Nephron (organoid): ENCODE results near the gene TNNI3K.

Source experiments
- H3K27ac Mint-ChIP-seq, 3 experiments: 2 replicates each; pipeline ENCODE4 v1.8.0; 2020; ENCODE audit warnings: mixed read lengths in 3 of 3, mild to moderate bottlenecking in 2 of 3, moderate library complexity in 1 of 3
- H3K27me3 Mint-ChIP-seq: 2 replicates; pipeline ENCODE4 v1.8.0; 2021; ENCODE audit warnings: low read depth, mild to moderate bottlenecking, moderate library complexity, mixed read lengths
- H3K36me3 Mint-ChIP-seq: 2 replicates; pipeline ENCODE4 v1.8.0; 2020; ENCODE audit warnings: low read depth, mixed read lengths
- H3K4me1 Mint-ChIP-seq: 2 replicates; pipeline ENCODE4 v1.8.0; 2020; ENCODE audit warnings: mixed read lengths
- H3K4me3 Mint-ChIP-seq, 3 experiments: 2 replicates each; pipeline ENCODE4 v1.8.0; 2020; ENCODE audit warnings: mild to moderate bottlenecking in 3 of 3, mixed read lengths in 3 of 3, moderate library complexity in 2 of 3
- H3K9me3 Mint-ChIP-seq: 2 replicates; pipeline ENCODE4 v1.8.0; 2020; ENCODE audit warnings: mixed read lengths
- TF ChIP-seq, protein P1 (sequence below), 3 experiments: fragments of 200-600 bp; sonication (generic); IDR thresholded peaks; one replicate each; pipeline ENCODE4 v1.5.0; 2021; ENCODE audit warnings: antibody characterized with exemption in 3 of 3; ENCODE audit not compliant: unreplicated experiment in 3 of 3

The TNNI3K gene

DNA sequence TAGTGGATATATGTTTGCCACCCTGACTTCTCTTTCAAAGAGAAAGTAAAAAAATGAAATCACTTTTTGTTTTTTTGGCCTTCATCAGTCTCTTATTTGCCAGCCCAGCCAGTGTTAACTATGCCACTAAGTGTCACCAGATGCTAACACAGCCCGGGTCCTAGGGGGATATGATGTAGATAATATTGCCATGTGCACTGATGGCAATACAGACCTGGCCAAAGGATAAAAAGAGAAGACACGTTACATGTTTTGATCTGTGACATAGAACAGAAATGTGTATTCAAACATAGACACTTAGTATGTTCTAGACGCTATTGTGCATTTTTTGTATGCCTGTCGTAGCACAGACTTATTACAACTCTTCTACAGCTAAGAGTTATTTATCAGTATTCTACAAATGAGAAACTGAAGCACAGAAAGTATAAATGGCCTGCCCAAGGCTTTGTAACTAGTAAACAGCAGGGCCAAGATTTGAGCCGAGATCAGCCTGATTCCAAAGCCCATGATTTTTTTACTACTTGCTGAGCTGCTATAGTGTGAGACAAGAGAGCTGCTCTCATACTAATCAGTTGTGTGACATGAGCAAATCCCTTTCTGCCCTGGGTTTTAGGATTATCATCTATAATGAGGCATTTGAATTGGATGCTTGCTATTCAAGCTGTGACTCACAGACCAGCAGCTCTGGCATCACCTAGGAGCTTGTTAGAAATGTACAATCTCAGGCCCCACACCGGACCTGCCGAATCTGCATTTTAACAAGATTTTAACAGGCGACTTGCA is 270.9 kb downstream of the TNNI3K start:
- no peak overlapping the region for H3K4me3 Mint-ChIP-seq
- H3K27ac Mint-ChIP-seq, result no peak overlapping the region
- no peaks in the 10 kb centered on the region for H3K36me3 Mint-ChIP-seq
- peaks cover 3% of the 10 kb centered on the region for H3K27me3 Mint-ChIP-seq
- H3K9me3 Mint-ChIP-seq, result no peaks in the 10 kb centered on the region
- H3K4me1 Mint-ChIP-seq, result no peaks in the 10 kb centered on the region
- TF ChIP-seq, protein P1, sequence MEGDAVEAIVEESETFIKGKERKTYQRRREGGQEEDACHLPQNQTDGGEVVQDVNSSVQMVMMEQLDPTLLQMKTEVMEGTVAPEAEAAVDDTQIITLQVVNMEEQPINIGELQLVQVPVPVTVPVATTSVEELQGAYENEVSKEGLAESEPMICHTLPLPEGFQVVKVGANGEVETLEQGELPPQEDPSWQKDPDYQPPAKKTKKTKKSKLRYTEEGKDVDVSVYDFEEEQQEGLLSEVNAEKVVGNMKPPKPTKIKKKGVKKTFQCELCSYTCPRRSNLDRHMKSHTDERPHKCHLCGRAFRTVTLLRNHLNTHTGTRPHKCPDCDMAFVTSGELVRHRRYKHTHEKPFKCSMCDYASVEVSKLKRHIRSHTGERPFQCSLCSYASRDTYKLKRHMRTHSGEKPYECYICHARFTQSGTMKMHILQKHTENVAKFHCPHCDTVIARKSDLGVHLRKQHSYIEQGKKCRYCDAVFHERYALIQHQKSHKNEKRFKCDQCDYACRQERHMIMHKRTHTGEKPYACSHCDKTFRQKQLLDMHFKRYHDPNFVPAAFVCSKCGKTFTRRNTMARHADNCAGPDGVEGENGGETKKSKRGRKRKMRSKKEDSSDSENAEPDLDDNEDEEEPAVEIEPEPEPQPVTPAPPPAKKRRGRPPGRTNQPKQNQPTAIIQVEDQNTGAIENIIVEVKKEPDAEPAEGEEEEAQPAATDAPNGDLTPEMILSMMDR (IDR thresholded peaks at IDR 0.05; ENCODE audit: unreplicated experiment in 3 of 3), result no peak

DNA sequence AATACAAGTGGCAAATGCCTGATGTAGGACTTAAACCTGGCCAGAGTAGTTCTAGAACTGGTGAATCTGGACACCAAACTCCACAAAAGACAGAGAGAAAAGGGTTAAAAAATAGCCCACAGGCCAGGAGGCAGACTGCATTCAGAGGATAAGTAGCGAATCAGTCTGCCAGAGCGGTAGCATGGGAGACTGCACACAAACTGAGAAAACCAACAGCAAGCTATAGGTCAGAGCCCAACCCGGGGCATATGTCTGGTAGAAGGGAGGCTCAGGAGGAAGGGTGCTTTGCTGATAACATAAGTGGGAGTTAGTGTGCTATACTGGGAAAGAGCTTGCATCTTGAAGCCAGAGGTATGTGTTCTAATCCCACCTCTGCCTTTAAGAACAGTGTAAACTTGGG is 273.3 kb downstream of the TNNI3K start:
- Mint-ChIP-seq H3K27me3 (peaks cover 3% of the 10 kb centered on the region), H3K4me3 (no peak overlapping the region), H3K4me1 (peaks cover 2% of the 10 kb centered on the region), H3K9me3 (no peaks in the 10 kb centered on the region), H3K36me3 (no peaks in the 10 kb centered on the region), H3K27ac (no peak overlapping the region)
- TF ChIP-seq, protein P1 (IDR thresholded peaks at IDR 0.05; ENCODE audit: unreplicated experiment in 3 of 3), result no peak

- peaks cover 3% of the 10 kb centered on the region for H3K27me3 Mint-ChIP-seq
- no peaks in the 10 kb centered on the region for H3K36me3 Mint-ChIP-seq
- no peak within 1 kb of the TSS for H3K27ac Mint-ChIP-seq
- no peaks in the 10 kb centered on the region for H3K9me3 Mint-ChIP-seq
- TF ChIP-seq, protein P1 (IDR thresholded peaks at IDR 0.05; ENCODE audit: unreplicated experiment in 3 of 3), result no peak
- peaks cover 5% of the 10 kb centered on the region for H3K4me1 Mint-ChIP-seq
- H3K4me3 Mint-ChIP-seq, result no peak within 1 kb of the TSS
These were observed 277.2 kb downstream of the TNNI3K start, which contains the start of gene LRRC53 for GRCh38 chr1:74512170-74512915. TSS of gene LRRC53 (minus strand) at chr1:74512611. CDS start at chr1:74483349, 29,262 bp downstream.

- TF ChIP-seq, protein P1 (IDR thresholded peaks at IDR 0.05; ENCODE audit: unreplicated experiment in 3 of 3), result no peak
- no peaks in the 10 kb centered on the region for H3K9me3 Mint-ChIP-seq
These were observed 278.5 kb downstream of the TNNI3K start for GRCh38 chr1:74513411-74514300.

GRCh38 chr1:74517599-74518051 is 282.4 kb downstream of the TNNI3K start:
- TF ChIP-seq, protein P1 (IDR thresholded peaks at IDR 0.05; ENCODE audit: unreplicated experiment in 3 of 3), result no peak

More at GRCh38 chr1:74513411-74514300, 278.5 kb downstream of the TNNI3K start:
- no peak overlapping the region for H3K27ac Mint-ChIP-seq
- H3K27me3 Mint-ChIP-seq, result no peaks in the 10 kb centered on the region
- no peak overlapping the region for H3K4me3 Mint-ChIP-seq
- H3K4me1 Mint-ChIP-seq, result peaks cover 5% of the 10 kb centered on the region
- H3K36me3 Mint-ChIP-seq, result no peaks in the 10 kb centered on the region

More at GRCh38 chr1:74517599-74518051, 282.4 kb downstream of the TNNI3K start:
- Mint-ChIP-seq H3K27ac (no peak overlapping the region), H3K27me3 (no peaks in the 10 kb centered on the region), H3K4me1 (peaks cover 17% of the 10 kb centered on the region), H3K9me3 (peaks cover 3% of the 10 kb centered on the region), H3K4me3 (no peak overlapping the region), H3K36me3 (no peaks in the 10 kb centered on the region)
